ENCODE measurements around the gene SPRED2. TPM values are rescaled to one million over a fixed set of nuclear protein-coding genes. Genes with fewer than 3 reads are reported as not detected.

Gene SPRED2
- total RNA-seq, 2 donors from 2014 or later = 21.9 to 22.3 TPM

DNA sequence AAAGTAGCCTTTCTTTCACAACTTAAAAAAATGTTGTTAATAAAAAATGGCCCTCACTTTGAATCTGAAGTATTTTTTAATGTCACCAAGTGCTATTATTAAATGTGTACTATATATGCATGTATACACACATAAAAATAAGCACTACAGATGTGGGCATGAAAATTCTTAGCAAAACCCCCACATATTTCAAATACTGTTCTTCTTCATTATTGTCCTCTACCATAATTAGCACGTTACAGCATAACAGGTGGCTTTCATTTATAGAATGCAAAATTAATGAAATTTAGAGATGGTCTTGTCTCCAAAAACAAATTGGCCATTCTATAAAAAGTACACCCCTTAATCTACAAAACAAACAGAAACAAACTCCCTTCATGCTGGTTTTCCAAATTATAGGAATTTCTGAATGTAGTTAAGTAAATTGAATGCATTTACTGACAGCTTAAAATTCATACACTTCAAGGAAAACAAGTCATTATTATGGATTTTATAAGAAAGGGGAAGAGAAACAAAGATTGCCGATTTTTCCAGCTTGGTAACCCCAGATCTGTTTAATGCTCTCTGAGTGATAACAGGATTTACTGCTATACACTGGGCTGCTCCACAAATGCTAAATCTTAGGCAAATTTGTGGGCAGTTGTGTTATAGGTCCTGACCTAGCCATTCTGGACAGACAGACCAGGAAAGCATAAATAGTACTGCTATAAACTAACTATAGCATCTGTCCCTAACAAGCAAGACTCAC lies 67.2 kb downstream of the SPRED2 start:
- H3K27ac ChIP-seq = no peak overlapping the region
- DNase-seq (ENCODE audit: low spot score) (no peak), ATAC-seq (ENCODE audit: insufficient number of reproducible peaks, low FRiP score, low read depth) (no peak)
- no peak overlapping the region for H3K4me3 ChIP-seq
- TF ChIP-seq, protein P1, sequence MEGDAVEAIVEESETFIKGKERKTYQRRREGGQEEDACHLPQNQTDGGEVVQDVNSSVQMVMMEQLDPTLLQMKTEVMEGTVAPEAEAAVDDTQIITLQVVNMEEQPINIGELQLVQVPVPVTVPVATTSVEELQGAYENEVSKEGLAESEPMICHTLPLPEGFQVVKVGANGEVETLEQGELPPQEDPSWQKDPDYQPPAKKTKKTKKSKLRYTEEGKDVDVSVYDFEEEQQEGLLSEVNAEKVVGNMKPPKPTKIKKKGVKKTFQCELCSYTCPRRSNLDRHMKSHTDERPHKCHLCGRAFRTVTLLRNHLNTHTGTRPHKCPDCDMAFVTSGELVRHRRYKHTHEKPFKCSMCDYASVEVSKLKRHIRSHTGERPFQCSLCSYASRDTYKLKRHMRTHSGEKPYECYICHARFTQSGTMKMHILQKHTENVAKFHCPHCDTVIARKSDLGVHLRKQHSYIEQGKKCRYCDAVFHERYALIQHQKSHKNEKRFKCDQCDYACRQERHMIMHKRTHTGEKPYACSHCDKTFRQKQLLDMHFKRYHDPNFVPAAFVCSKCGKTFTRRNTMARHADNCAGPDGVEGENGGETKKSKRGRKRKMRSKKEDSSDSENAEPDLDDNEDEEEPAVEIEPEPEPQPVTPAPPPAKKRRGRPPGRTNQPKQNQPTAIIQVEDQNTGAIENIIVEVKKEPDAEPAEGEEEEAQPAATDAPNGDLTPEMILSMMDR (IDR thresholded peaks at IDR 0.05) = no peak
- no peaks in the 10 kb centered on the region for H3K27me3 ChIP-seq (replicated peaks; ENCODE audit: insufficient read depth)
- H3K36me3 ChIP-seq = no peaks in the 10 kb centered on the region
- H3K4me1 ChIP-seq (ENCODE audit: control insufficient read depth in 1 of 2, low read depth in 2 of 2) = peaks cover 11 to 32% of the 10 kb centered on the region in 2 donors
- no peaks in the 10 kb centered on the region for H3K9me3 ChIP-seq

DNA sequence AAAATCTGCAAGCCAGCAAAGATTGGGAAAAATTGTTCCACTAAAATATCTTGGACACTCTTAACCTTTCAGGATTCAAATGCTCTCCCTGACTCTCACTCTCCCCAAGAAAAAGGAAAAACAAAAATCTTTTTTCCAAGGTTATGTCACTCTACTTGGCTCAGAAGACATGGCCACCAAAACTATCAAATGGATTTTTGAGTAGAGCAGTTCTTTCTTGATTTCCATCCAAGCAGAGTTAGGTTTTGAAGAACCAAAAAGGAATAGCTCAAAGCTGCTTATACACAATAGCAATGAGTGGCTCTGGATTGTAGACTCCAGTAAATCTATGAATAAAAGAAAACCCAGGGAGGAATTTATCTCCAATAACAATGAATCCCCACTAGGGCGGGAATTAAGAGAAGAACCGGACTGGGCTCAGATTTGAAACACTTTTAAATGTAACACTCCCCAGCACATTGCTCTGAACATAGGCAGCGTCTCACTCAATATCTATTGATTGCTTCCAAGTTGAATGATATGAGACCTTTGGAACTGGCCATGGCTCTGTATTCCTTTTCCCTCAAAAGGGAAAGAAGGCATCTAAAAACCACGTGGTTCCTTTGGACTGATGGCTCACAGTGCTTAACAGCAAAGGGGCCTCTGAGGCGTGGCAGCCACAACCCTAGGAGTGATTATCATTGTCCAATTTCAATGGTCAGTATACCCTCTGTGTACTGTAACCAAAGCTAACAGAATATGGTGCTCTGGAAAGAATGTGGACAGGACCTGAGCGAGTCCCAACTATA lies 68.3 kb downstream of the SPRED2 start:
- no peak for DNase-seq (ENCODE audit: low spot score)
- Histone ChIP-seq H3K36me3 (no peaks in the 10 kb centered on the region), H3K4me3 (no peak overlapping the region), H3K27ac (no peak overlapping the region), H3K27me3 (replicated peaks; ENCODE audit: insufficient read depth) (no peaks in the 10 kb centered on the region), H3K4me1 (ENCODE audit: control insufficient read depth in 1 of 2, low read depth in 2 of 2) (peaks cover 11 to 39% of the 10 kb centered on the region in 2 donors), H3K9me3 (no peaks in the 10 kb centered on the region)
- ATAC-seq (ENCODE audit: insufficient number of reproducible peaks, low FRiP score, low read depth) = no peak
- TF ChIP-seq, protein P1 (IDR thresholded peaks at IDR 0.05) = no peak

DNA sequence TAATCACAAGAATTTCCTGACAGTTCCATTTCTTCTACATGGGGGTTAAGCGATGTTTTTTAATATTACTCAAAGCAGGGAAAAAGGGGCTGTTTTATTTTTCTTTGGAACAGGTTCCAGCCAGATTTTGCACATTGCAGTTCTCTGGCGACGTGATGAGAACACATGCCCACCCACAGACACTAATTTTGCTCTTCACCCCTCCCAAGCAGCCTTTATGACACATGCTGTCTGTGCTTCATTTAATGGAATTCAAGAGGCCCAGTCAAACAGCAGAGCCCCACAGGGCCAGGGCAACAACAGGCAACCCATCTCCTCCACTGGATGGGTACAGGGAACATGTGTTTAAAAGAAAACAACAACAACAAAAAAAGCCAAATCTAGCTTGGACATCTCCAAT lies 70.8 kb downstream of the SPRED2 start:
- ATAC-seq (ENCODE audit: insufficient number of reproducible peaks, low FRiP score, low read depth) = no peak

DNA sequence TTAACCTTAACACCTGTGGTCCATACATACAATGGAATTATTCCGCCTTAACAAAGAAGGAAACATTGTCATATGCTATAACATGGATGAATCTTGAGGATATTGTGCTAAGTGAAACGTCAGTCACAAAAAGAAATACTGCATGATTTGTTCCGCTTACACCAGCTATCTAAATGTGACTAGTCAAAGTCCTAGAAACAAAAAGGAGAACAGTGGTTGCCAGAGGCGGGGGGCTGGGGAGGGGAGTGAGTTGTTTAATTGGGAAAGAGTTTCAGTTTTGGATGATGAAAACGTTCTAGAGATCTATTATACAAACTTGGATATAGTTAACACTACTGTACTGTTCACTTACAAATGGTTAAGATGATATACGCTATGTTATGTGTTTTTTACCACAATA lies 72.0 kb downstream of the SPRED2 start:
- ATAC-seq (ENCODE audit: insufficient number of reproducible peaks, low FRiP score, low read depth) (no peak), DNase-seq (ENCODE audit: low spot score) (no peak)
- no peak overlapping the region for H3K4me3 ChIP-seq
- no peaks in the 10 kb centered on the region for H3K36me3 ChIP-seq
- H3K27me3 ChIP-seq (replicated peaks; ENCODE audit: insufficient read depth) = no peaks in the 10 kb centered on the region
- H3K4me1 ChIP-seq (ENCODE audit: control insufficient read depth in 1 of 2, low read depth in 2 of 2) = peaks cover 0 to 26% of the 10 kb centered on the region in 2 donors
- TF ChIP-seq, protein P1 (IDR thresholded peaks at IDR 0.05) = no peak
- H3K9me3 ChIP-seq = no peaks in the 10 kb centered on the region
- no peak overlapping the region for H3K27ac ChIP-seq

More for the DNA sequence above, 70.8 kb downstream of the SPRED2 start:
- Histone ChIP-seq H3K4me1 (ENCODE audit: control insufficient read depth in 1 of 2, low read depth in 2 of 2) (peaks cover 6 to 36% of the 10 kb centered on the region in 2 donors), H3K27me3 (replicated peaks; ENCODE audit: insufficient read depth) (no peaks in the 10 kb centered on the region), H3K27ac (no peak overlapping the region), H3K36me3 (no peaks in the 10 kb centered on the region), H3K4me3 (no peak overlapping the region), H3K9me3 (no peaks in the 10 kb centered on the region)
- TF ChIP-seq, protein P1 (IDR thresholded peaks at IDR 0.05) = no peak
- DNase-seq (ENCODE audit: low spot score) = no peak

DNA sequence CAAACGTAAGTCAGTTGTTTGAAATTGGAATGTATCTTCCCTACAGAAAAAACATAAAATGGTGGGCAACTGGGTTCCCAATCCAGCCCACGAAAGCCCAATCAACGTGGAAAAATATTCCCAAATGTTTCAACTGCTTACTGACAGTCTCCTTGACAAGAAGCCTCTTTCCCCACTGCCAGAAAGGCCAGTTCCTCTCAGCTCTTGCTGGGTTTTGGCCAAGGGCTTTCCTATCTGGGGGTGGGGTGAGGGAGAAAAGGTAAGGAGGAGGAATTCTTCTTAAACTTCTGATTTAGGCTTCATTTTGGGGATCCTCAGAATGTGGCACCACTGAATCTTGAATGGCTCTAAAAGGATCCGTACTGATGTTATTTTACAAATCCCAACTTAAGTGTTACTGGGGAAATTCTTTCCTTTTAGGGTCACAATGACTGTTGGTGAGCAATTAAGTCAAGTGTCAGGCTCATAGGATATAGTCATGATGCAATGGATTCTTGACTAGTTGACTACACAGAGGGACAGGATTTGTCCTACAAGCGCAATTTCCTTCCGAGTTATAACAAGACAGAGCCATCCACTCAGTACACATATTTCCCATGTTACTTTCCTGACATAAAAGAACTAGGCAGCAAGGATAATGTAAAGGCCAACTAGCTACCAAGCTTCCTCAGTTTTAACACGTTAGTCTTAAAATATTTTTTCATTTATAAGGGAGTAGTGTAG lies 73.6 kb downstream of the SPRED2 start:
- no peaks in the 10 kb centered on the region for H3K9me3 ChIP-seq
- H3K4me3 ChIP-seq = no peak overlapping the region
- TF ChIP-seq, protein P1 (IDR thresholded peaks at IDR 0.05) = no peak
- H3K4me1 ChIP-seq (ENCODE audit: control insufficient read depth in 1 of 2, low read depth in 2 of 2) = peaks cover 0 to 19% of the 10 kb centered on the region in 2 donors
- no peaks in the 10 kb centered on the region for H3K27me3 ChIP-seq (replicated peaks; ENCODE audit: insufficient read depth)
- no peaks in the 10 kb centered on the region for H3K36me3 ChIP-seq
- ATAC-seq (ENCODE audit: insufficient number of reproducible peaks, low FRiP score, low read depth) (no peak), DNase-seq (ENCODE audit: low spot score) (no peak)
- H3K27ac ChIP-seq = no peak overlapping the region
